Loucy (cell line): ENCODE measurements around the gene TUBB6.

ENCODE experiments used
- H2AFZ ChIP-seq: fragments of 200-600 bp; sonication (generic); 2 replicates; pipeline ENCODE4 v1.6.0; 2016; ENCODE audit warnings: antibody characterized with exemption, mild to moderate bottlenecking, low read length, moderate library complexity
- H3F3A ChIP-seq: fragments of 200-600 bp; 2 replicates; pipeline ENCODE4 v1.6.0; 2016; ENCODE audit warnings: antibody characterized with exemption, low read depth, mild to moderate bottlenecking
- H3K27me3 ChIP-seq: fragments of 200-600 bp; sonication (generic); 2 replicates; pipeline ENCODE4 v1.6.1; 2014; ENCODE audit warnings: low read length, mild to moderate bottlenecking; ENCODE audit not compliant: insufficient read depth, poor library complexity, severe bottlenecking
- H3K36me3 ChIP-seq: fragments of 200-600 bp; sonication (generic); 2 replicates; pipeline ENCODE4 v1.6.1; 2016; ENCODE audit warnings: low read length; ENCODE audit not compliant: insufficient read depth
- H3K4me1 ChIP-seq: fragments of 200-600 bp; sonication (generic); 2 replicates; pipeline ENCODE4 v1.5.1; 2014; ENCODE audit warnings: low read length, mild to moderate bottlenecking; ENCODE audit not compliant: insufficient read depth, poor library complexity, severe bottlenecking
- H3K4me2 ChIP-seq: fragments of 200-600 bp; sonication (generic); 2 replicates; pipeline ENCODE4 v1.6.0; 2014; ENCODE audit warnings: antibody characterized with exemption, low read length, low read depth, mild to moderate bottlenecking; ENCODE audit not compliant: poor library complexity, severe bottlenecking
- H3K4me3 ChIP-seq: fragments of 200-600 bp; sonication (generic); 2 replicates; pipeline ENCODE4 v1.5.1; 2014; ENCODE audit warnings: low read length, mild to moderate bottlenecking, mixed read lengths; ENCODE audit not compliant: poor library complexity, severe bottlenecking
- H3K79me2 ChIP-seq: fragments of 200-600 bp; sonication (generic); 2 replicates; pipeline ENCODE4 v1.6.1; 2014; ENCODE audit warnings: low read length; ENCODE audit not compliant: insufficient read depth
- H3K9ac ChIP-seq: fragments of 200-600 bp; sonication (generic); 2 replicates; pipeline ENCODE4 v1.6.0; 2014; ENCODE audit warnings: mild to moderate bottlenecking, low read depth, low read length, moderate library complexity; ENCODE audit not compliant: poor library complexity, severe bottlenecking
- H3K9me2 ChIP-seq: fragments of 200-600 bp; sonication (generic); replicated peaks from 2 replicates; pipeline ENCODE4 v1.6.1; 2016; ENCODE audit warnings: low read depth, low read length, mixed read lengths
- H3K9me3 ChIP-seq: fragments of 200-600 bp; sonication (generic); 2 replicates; pipeline ENCODE4 v1.6.1; 2014; ENCODE audit warnings: mild to moderate bottlenecking, antibody characterized with exemption, low read length, low read depth; ENCODE audit not compliant: insufficient read depth
- H4K20me1 ChIP-seq: fragments of 200-600 bp; sonication (generic); 2 replicates; pipeline ENCODE4 v1.6.0; 2014; ENCODE audit warnings: antibody characterized with exemption, low read length, mild to moderate bottlenecking; ENCODE audit not compliant: insufficient read depth, poor library complexity, severe bottlenecking
- EZH2phosphoT487 ChIP-seq: fragments of 200-600 bp; IDR thresholded peaks from 2 replicates; pipeline ENCODE4 v1.6.1; 2018; ENCODE audit warnings: antibody characterized with exemption, mild to moderate bottlenecking, moderate library complexity, borderline replicate concordance
- TF ChIP-seq, protein P1 (sequence below): fragments of 200-600 bp; sonication (generic); conservative IDR thresholded peaks from 2 replicates; pipeline ENCODE4 v1.5.1; 2014; ENCODE audit warnings: mild to moderate bottlenecking, antibody characterized with exemption, low read length

TUBB6 gene

DNA sequence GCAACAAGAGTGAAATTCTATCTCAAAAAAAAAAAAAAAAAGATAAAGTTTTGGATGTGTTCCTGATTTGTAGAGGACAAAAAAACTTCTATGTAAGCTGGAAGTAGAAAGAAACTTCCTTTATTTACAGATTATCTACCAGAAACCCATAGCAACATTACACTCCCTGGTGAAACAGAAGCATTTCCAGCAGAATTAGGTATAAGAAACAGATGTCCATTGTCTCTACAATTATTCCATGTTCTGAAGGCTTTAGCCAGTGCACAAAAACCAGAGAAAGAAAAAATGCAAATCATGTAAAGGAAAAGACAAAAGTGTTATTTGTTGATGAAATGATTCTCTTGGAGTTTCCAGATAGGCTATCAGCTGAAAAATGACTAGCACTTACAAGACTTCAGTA, 4.9 kb downstream of the TUBB6 start:
- Histone ChIP-seq H3K9me2 (no peaks in the 10 kb centered on the region), H4K20me1 (no peaks in the 10 kb centered on the region), H3K79me2 (no peaks in the 10 kb centered on the region), H3K36me3 (no peaks in the 10 kb centered on the region), H3K9ac (no peak overlapping the region), H3K4me1 (no peaks in the 10 kb centered on the region), H3F3A (no peaks in the 10 kb centered on the region), H3K27me3 (no peaks in the 10 kb centered on the region), H3K9me3 (peaks cover 5% of the 10 kb centered on the region; the same call in 1 of the 2 replicates), H3K4me3 (no peak overlapping the region), H3K4me2 (no peak overlapping the region), H2AFZ (no peak overlapping the region)
- TF ChIP-seq EZH2phosphoT487 = no peak
- TF ChIP-seq, protein P1, sequence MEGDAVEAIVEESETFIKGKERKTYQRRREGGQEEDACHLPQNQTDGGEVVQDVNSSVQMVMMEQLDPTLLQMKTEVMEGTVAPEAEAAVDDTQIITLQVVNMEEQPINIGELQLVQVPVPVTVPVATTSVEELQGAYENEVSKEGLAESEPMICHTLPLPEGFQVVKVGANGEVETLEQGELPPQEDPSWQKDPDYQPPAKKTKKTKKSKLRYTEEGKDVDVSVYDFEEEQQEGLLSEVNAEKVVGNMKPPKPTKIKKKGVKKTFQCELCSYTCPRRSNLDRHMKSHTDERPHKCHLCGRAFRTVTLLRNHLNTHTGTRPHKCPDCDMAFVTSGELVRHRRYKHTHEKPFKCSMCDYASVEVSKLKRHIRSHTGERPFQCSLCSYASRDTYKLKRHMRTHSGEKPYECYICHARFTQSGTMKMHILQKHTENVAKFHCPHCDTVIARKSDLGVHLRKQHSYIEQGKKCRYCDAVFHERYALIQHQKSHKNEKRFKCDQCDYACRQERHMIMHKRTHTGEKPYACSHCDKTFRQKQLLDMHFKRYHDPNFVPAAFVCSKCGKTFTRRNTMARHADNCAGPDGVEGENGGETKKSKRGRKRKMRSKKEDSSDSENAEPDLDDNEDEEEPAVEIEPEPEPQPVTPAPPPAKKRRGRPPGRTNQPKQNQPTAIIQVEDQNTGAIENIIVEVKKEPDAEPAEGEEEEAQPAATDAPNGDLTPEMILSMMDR = no peak

DNA sequence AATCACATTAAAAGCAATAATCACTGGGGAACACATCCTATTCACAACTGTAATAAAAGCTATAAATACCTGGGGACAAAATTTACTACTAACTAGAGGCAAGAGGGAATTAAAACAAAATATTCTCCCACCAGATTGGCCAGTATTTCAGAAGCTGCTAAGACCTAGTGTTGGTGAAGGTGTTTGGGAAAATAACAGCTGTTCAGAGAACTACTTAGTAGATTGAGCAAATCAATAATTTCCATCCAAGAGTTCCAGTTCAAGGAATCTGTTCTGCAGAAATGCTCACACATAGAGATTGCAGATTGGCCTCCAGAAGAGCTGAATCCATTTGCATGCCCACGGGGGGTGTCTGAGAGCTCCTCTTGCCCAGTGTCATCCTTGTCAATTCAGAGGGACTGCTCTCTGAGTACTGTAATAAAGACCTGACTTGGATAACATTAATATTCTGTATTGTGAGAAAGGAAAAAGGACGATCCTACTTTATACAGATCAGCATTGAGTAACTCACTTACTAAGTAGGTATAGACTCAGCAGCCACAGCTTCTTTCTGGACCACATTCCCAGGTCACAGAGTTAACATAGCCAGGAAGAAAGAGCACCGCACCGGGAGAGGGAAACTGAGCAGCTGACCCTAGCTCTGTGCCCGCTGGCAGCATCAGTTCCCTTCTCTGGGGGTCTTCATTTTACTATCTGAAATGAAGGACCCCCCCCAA, 5.6 kb downstream of the TUBB6 start:
- H3K36me3 ChIP-seq = no peaks in the 10 kb centered on the region
- H3K9ac ChIP-seq = no peak overlapping the region
- no peaks in the 10 kb centered on the region for H3K4me1 ChIP-seq
- H3K9me2 ChIP-seq = no peaks in the 10 kb centered on the region
- H3F3A ChIP-seq = no peaks in the 10 kb centered on the region
- no peak overlapping the region for H2AFZ ChIP-seq
- H4K20me1 ChIP-seq = no peaks in the 10 kb centered on the region
- TF ChIP-seq, protein P1 = no peak
- no peak for TF ChIP-seq EZH2phosphoT487
- no peaks in the 10 kb centered on the region for H3K79me2 ChIP-seq
- peaks cover 5% of the 10 kb centered on the region; the same call in 1 of the 2 replicates for H3K9me3 ChIP-seq
- H3K4me2 ChIP-seq = no peak overlapping the region
- no peaks in the 10 kb centered on the region for H3K27me3 ChIP-seq
- H3K4me3 ChIP-seq = no peak overlapping the region

DNA sequence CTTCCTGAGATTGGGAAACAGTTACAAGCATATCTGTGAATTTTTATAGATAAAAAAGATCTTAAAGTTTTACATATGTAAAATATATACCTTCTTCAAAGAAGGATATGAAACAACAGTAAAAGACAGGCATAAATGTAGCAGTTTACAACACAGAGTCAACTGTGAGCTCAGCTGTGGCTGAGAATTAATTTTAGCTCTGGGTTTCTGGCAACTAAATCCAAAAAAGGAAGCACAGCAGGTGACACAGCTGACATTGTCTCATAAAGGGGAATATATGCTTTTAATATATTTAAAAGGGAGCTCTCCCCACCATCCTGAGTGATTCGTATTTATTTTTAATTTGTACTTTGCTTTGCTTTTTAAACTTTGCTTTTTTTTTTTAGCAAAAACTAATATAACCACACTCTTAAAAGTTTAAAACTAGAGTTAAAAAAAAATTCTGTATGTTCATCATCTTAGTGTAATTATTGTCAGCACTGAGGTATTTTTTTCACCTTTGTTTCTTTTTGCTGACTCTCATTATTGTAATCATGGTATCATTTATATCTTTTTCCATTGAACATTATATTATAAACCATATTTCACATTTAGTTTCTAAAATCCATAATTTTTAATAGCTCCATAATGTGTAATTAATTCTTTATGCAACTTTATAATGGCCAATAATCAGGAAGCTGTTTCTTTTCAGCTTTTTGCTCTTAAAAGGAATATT, 6.7 kb downstream of the TUBB6 start:
- no peak overlapping the region for H2AFZ ChIP-seq
- H3K27me3 ChIP-seq = no peaks in the 10 kb centered on the region
- H3K4me1 ChIP-seq = no peaks in the 10 kb centered on the region
- TF ChIP-seq EZH2phosphoT487 = no peak
- TF ChIP-seq, protein P1 = no peak
- H3K4me3 ChIP-seq = no peak overlapping the region
- H4K20me1 ChIP-seq = no peaks in the 10 kb centered on the region
- H3K4me2 ChIP-seq = no peak overlapping the region
- no peaks in the 10 kb centered on the region for H3K36me3 ChIP-seq
- H3K9me2 ChIP-seq = no peaks in the 10 kb centered on the region
- no peak overlapping the region for H3K9ac ChIP-seq
- H3F3A ChIP-seq = no peaks in the 10 kb centered on the region
- peaks cover 5% of the 10 kb centered on the region; the same call in 1 of the 2 replicates for H3K9me3 ChIP-seq
- no peaks in the 10 kb centered on the region for H3K79me2 ChIP-seq
